K562 (cell line): ENCODE results near the gene EIF5. TPM values are rescaled to one million over a fixed set of nuclear protein-coding genes. Genes with fewer than 3 reads are reported as not detected.

Experiments used
- ATAC-seq: fragments of 200-7000 bp; cut with Tn5 transposase; 3 replicates; pipeline ENCODE4 v1.9.1; 2020; ENCODE audit warnings: moderate library complexity
- BruUV-seq: library from RNA; stranded (reverse); fragments of 400-500 nt; replicated peaks from 2 replicates; lab custom pipeline; 2021; lab: Mats Ljungman, UMichigan
- CTCF ChIA-PET: fragments of 300-600 bp; formaldehyde crosslinking; extraction: SDS; loops from one replicate; lab custom pipeline; 2021; ENCODE audit warnings: low intra/inter-chr PET ratio; lab: Yijun Ruan, JAX
- POLR2A ChIA-PET: fragments of 300-600, 350-650 bp; sonication (Branson Sonifier 250); formaldehyde crosslinking; extraction: SDS; loops from one replicate; lab custom pipeline; 2021; ENCODE audit warnings: antibody characterized with exemption, inconsistent platforms; lab: Yijun Ruan, JAX
- DNase-seq, 4 experiments: peaks; one replicate each; pipeline versions ENCODE4 v3.0.0 to v3.0.0-alpha.2; 2011 to 2018; ENCODE audit warnings: low spot score in 3 of 4, mixed read lengths in 3 of 4; ENCODE audit errors: extremely low read depth in 1 of 4
- FAIRE-seq: peaks from 2 replicates; lab custom pipeline; 2011; peaks lifted over from hg19 to GRCh38; lab: Jason Lieb, UNC
- H2AFZ ChIP-seq: 2 replicates; pipeline ENCODE4 v1.6.0; 2011; ENCODE audit warnings: low read depth, low read length, control low read depth, inconsistent platforms
- H3K27ac ChIP-seq: fragments of 200-600 bp; 3 replicates; pipeline ENCODE4 v1.8.0; 2011; ENCODE audit warnings: low read depth, mild to moderate bottlenecking, control low read depth, inconsistent platforms, low read length, moderate library complexity, mixed read lengths; ENCODE audit errors: extremely low read depth
- H3K27me3 ChIP-seq, 2 experiments: fragments of 300-600 bp in 1 of 2; 2 replicates in 1 of 2; 3 replicates in 1 of 2; pipeline versions ENCODE4 v1.6.0 to v1.8.0; 2011; ENCODE audit warnings: inconsistent platforms in 2 of 2, low read length in 2 of 2, mild to moderate bottlenecking in 1 of 2, mixed read lengths in 1 of 2, moderate library complexity in 1 of 2; ENCODE audit not compliant: control insufficient read depth in 2 of 2, insufficient read depth in 2 of 2
- H3K36me3 ChIP-seq: fragments of 300-600 bp; 3 replicates; pipeline ENCODE4 v1.8.0; 2011; ENCODE audit warnings: mild to moderate bottlenecking, low read length, inconsistent platforms; ENCODE audit not compliant: control insufficient read depth, insufficient read depth
- H3K4me1 ChIP-seq, 2 experiments: fragments of 200-600 bp in 1 of 2; replicated peaks in 1 of 2; 2 replicates in 1 of 2; 3 replicates in 1 of 2; pipeline versions ENCODE4 v1.5.1 to v1.8.0; 2011; ENCODE audit warnings: inconsistent platforms in 2 of 2, low read length in 2 of 2, mild to moderate bottlenecking in 1 of 2, mixed read lengths in 1 of 2, moderate library complexity in 1 of 2; ENCODE audit not compliant: control insufficient read depth in 2 of 2, insufficient read depth in 2 of 2
- H3K4me2 ChIP-seq: 2 replicates; pipeline ENCODE4 v1.6.1; 2011; ENCODE audit warnings: low read length, control low read depth, inconsistent platforms, mixed read lengths; ENCODE audit not compliant: insufficient read depth
- H3K4me3 ChIP-seq: fragments of 200-600 bp; sonication (generic), shearing (Covaris generic); 2 replicates; pipeline ENCODE4 v1.5.1; 2016; ENCODE audit warnings: control low read depth, inconsistent platforms
- H3K79me2 ChIP-seq: fragments of 200-600 bp; 3 replicates; pipeline ENCODE4 v1.8.0; 2011; ENCODE audit warnings: low read length, inconsistent platforms; ENCODE audit not compliant: control insufficient read depth, insufficient read depth
- H3K9ac ChIP-seq, 2 experiments: 2 replicates each; pipeline versions ENCODE4 v1.6.0 to v1.6.1; 2011; ENCODE audit warnings: low read depth in 2 of 2, low read length in 2 of 2, control low read depth in 1 of 2, inconsistent platforms in 1 of 2, mild to moderate bottlenecking in 1 of 2, mixed read lengths in 1 of 2; ENCODE audit not compliant: insufficient read depth in 1 of 2
- H3K9me1 ChIP-seq: one replicate; pipeline ENCODE4 v1.6.0; 2011; ENCODE audit warnings: inconsistent platforms, mild to moderate bottlenecking, low read length, moderate library complexity; ENCODE audit not compliant: control insufficient read depth, insufficient read depth
- H3K9me3 ChIP-seq: replicated peaks from 2 replicates; pipeline ENCODE4 v1.5.1; 2011; ENCODE audit warnings: low read depth, low read length, inconsistent platforms; ENCODE audit not compliant: control insufficient read depth, insufficient read depth
- H4K20me1 ChIP-seq: replicated peaks from 2 replicates; pipeline ENCODE4 v1.6.1; 2011; ENCODE audit warnings: low read length, inconsistent platforms, mixed read lengths; ENCODE audit not compliant: control insufficient read depth, insufficient read depth
- ARHGAP35 ChIP-seq: fragments of 450-650 bp; IDR thresholded peaks from 2 replicates; pipeline ENCODE4 v1.6.1; 2018; ENCODE audit not compliant: partially characterized antibody
- CREB1 ChIP-seq, 2 experiments: sonication (generic) in 1 of 2; formaldehyde crosslinking in 1 of 2; IDR thresholded peaks; 2 replicates each; pipeline versions ENCODE4 v1.6.1 to v1.8.0; 2012 to 2022; ENCODE audit warnings: inconsistent platforms in 1 of 2, mild to moderate bottlenecking in 1 of 2, missing genetic modification reagents in 1 of 2, moderate library complexity in 1 of 2
- CREM ChIP-seq: IDR thresholded peaks from 2 replicates; pipeline ENCODE4 v1.6.1; 2014; ENCODE audit warnings: antibody characterized with exemption, low read depth
- MAFK ChIP-seq: IDR thresholded peaks from 2 replicates; pipeline ENCODE4 v1.6.1; 2011; ENCODE audit warnings: low read length, improper control_type of control experiment
- MEIS2 ChIP-seq: fragments of 450-650 bp; IDR thresholded peaks from 2 replicates; pipeline ENCODE4 v1.6.1; 2014; ENCODE audit warnings: mild to moderate bottlenecking; ENCODE audit not compliant: partially characterized antibody
- WGBS: fragments of 100-300 bp; shearing (Covaris generic); methylation state at CpG from one replicate; pipeline ENCODE4 v1.1.6; 2016; ENCODE audit warnings: low coverage, mixed read lengths; ENCODE audit not compliant: insufficient coverage; ENCODE audit errors: missing lambda C conversion rate; 5-methylcytosine and 5-hydroxymethylcytosine counted together
- in situ Hi-C: fragments of 300-500 bp; cut with MboI; formaldehyde crosslinking; loops from 4 replicates; pipeline ENCODE4 v1.15.0; 2018; ENCODE audit warnings: inconsistent platforms, mixed read lengths
- intact Hi-C: fragments of 100-400 bp; cut with micrococcal nuclease; formaldehyde crosslinking; loops from 2 replicates; pipeline ENCODE4 v1.14.2; 2022
- polyA plus RNA-seq, 8 experiments: library from polyadenylated mRNA; depleted of rRNA in 4 of 8; stranded (reverse) in 5 of 8; unstranded in 3 of 8; fragments of >200 nt; fragmentation: Nextera tagmentation in 2 of 8; fragmentation: Illumina TruSeq in 1 of 8; extraction: Ambion mirVana in 2 of 8; extraction: Trizol in 1 of 8; gene quantifications; 2 replicates each; pipeline versions ENCODE4 v1.2.1 to v1.2.3, GENCODE V29; 2011 to 2014; ENCODE audit warnings: inconsistent platforms in 1 of 8, missing spikeins in 1 of 8
- total RNA-seq, 7 experiments: library from RNA; depleted of rRNA in 6 of 7; stranded (reverse); fragments of >200 nt in 6 of 7; fragmentation: Illumina TruSeq in 2 of 7; extraction: Trizol in 2 of 7; gene quantifications; 2 replicates each; pipeline versions ENCODE4 v1.2.1 to v1.2.3, GENCODE V29; 2011 to 2021; ENCODE audit warnings: low replicate concordance in 1 of 7
- TF ChIP-seq, protein P1 (sequence below), 2 experiments: IDR thresholded peaks in 1 of 2; conservative IDR thresholded peaks in 1 of 2; 2 replicates each; pipeline ENCODE4 v1.6.1; 2016; ENCODE audit warnings: low read depth in 2 of 2, mild to moderate bottlenecking in 1 of 2, missing compliant biosample characterization in 1 of 2, missing genetic modification characterization in 1 of 2, moderate library complexity in 1 of 2
- TF ChIP-seq, protein P2 (sequence below): fragments of 450-650 bp; IDR thresholded peaks from 2 replicates; pipeline ENCODE4 v1.6.1; 2016
- TF ChIP-seq, protein P3 (sequence below): fragments of 450-650 bp; IDR thresholded peaks from 2 replicates; pipeline ENCODE4 v1.6.1; 2017; ENCODE audit warnings: antibody characterized with exemption
- TF ChIP-seq, protein P4 (sequence below): sonication (generic); formaldehyde crosslinking; IDR thresholded peaks from 2 replicates; pipeline ENCODE4 v1.8.0; 2022; ENCODE audit warnings: mild to moderate bottlenecking, missing genetic modification reagents, borderline replicate concordance

The EIF5 gene
- total and polyA plus RNA-seq, 9 of the 15 experiments (the other 6 are each of a cell fraction or from before 2014, with no cell fraction given): 92.7 to 442 (median 190) TPM

DNA sequence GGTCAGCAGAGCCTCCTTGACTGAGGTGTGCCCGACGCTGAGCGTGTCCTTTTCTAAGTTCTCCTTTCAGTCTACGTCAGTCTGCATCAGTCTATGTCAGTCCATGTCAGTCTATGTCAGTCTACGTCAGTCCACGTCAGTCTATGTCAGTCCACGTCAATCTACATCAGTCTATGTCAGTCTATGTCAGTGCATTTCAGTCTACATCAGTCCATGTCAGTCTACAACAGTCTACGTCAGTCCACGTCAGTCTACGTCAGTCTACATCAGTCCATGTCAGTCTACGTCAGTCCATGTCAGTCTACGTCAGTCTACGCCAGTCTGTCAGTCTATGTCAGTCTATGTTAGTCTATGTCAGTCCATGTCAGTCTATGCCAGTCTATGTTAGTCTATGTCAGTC, 15.9 kb downstream of the EIF5 start:
- no peak overlapping the region; the same call in 1 of the 2 replicates for H2AFZ ChIP-seq
- intact Hi-C loops: no loop called here
- H3K27ac ChIP-seq: no peak overlapping the region; the same call in 2 of the 3 replicates
- 85% methylated on average over 10 of the region's 13 CpGs for WGBS
- ChIA-PET POLR2A (interaction anchor here (3.6 kb wide), 1 partner anchor 12 kb away, joined by 16 read pairs; no protein-coding TSS in a partner anchor), CTCF (no interaction called here)
- H3K4me2 ChIP-seq: no peak overlapping the region
- no peak overlapping the region for H3K9ac ChIP-seq
- no peaks in the 10 kb centered on the region for H3K79me2 ChIP-seq
- in situ Hi-C loops: no loop called here
- no peaks in the 10 kb centered on the region for H3K9me3 ChIP-seq
- TF ChIP-seq, protein P1, sequence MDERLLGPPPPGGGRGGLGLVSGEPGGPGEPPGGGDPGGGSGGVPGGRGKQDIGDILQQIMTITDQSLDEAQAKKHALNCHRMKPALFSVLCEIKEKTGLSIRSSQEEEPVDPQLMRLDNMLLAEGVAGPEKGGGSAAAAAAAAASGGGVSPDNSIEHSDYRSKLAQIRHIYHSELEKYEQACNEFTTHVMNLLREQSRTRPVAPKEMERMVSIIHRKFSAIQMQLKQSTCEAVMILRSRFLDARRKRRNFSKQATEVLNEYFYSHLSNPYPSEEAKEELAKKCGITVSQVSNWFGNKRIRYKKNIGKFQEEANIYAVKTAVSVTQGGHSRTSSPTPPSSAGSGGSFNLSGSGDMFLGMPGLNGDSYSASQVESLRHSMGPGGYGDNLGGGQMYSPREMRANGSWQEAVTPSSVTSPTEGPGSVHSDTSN (CRISPR knock-in tag; IDR thresholded peaks at IDR 0.05; ENCODE audit: low read depth): no peak
- TF ChIP-seq, protein P1 (tag; conservative IDR thresholded peaks at IDR 0.05; ENCODE audit: low read depth): peak; percentile 72
- TF ChIP-seq CREB1 (IDR thresholded peaks at IDR 0.05): peak; percentile 48; the same call in 1 of the 2 replicates
- no peak for TF ChIP-seq CREB1 (CRISPR knock-in tag; IDR thresholded peaks at IDR 0.05)
- TF ChIP-seq, protein P2, sequence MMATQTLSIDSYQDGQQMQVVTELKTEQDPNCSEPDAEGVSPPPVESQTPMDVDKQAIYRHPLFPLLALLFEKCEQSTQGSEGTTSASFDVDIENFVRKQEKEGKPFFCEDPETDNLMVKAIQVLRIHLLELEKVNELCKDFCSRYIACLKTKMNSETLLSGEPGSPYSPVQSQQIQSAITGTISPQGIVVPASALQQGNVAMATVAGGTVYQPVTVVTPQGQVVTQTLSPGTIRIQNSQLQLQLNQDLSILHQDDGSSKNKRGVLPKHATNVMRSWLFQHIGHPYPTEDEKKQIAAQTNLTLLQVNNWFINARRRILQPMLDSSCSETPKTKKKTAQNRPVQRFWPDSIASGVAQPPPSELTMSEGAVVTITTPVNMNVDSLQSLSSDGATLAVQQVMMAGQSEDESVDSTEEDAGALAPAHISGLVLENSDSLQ: peak; percentile 89
- TF ChIP-seq CREM: 0 out of 2 replicates have a peak, but pooled peaks have one; percentile 11
- TF ChIP-seq ARHGAP35: peak; percentile 83
- TF ChIP-seq MAFK: no peak
- TF ChIP-seq, protein P3, sequence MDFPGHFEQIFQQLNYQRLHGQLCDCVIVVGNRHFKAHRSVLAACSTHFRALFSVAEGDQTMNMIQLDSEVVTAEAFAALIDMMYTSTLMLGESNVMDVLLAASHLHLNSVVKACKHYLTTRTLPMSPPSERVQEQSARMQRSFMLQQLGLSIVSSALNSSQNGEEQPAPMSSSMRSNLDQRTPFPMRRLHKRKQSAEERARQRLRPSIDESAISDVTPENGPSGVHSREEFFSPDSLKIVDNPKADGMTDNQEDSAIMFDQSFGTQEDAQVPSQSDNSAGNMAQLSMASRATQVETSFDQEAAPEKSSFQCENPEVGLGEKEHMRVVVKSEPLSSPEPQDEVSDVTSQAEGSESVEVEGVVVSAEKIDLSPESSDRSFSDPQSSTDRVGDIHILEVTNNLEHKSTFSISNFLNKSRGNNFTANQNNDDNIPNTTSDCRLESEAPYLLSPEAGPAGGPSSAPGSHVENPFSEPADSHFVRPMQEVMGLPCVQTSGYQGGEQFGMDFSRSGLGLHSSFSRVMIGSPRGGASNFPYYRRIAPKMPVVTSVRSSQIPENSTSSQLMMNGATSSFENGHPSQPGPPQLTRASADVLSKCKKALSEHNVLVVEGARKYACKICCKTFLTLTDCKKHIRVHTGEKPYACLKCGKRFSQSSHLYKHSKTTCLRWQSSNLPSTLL: no peak
- TF ChIP-seq MEIS2: peak; percentile 82
- TF ChIP-seq, protein P4, sequence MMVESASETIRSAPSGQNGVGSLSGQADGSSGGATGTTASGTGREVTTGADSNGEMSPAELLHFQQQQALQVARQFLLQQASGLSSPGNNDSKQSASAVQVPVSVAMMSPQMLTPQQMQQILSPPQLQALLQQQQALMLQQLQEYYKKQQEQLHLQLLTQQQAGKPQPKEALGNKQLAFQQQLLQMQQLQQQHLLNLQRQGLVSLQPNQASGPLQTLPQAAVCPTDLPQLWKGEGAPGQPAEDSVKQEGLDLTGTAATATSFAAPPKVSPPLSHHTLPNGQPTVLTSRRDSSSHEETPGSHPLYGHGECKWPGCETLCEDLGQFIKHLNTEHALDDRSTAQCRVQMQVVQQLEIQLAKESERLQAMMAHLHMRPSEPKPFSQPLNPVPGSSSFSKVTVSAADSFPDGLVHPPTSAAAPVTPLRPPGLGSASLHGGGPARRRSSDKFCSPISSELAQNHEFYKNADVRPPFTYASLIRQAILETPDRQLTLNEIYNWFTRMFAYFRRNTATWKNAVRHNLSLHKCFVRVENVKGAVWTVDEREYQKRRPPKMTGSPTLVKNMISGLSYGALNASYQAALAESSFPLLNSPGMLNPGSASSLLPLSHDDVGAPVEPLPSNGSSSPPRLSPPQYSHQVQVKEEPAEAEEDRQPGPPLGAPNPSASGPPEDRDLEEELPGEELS (CRISPR knock-in tag): no peak
- H3K36me3 ChIP-seq: peaks cover under 1% of the 10 kb centered on the region; the same call in 1 of the 3 replicates
- H4K20me1 ChIP-seq: no peaks in the 10 kb centered on the region; the same call in 1 of the 2 replicates
- BruUV-seq: no TSS peak
- FAIRE-seq (no peak), DNase-seq (no peak), ATAC-seq (no peak)
- peaks cover 0 to 5% of the 10 kb centered on the region in 2 experiments; a peak in 2 of 5 replicates for H3K4me1 ChIP-seq
- no peaks in the 10 kb centered on the region for H3K9me1 ChIP-seq
- no peak overlapping the region for H3K4me3 ChIP-seq
- no peaks in the 10 kb centered on the region for H3K27me3 ChIP-seq
